Naive B cell (primary cell): ENCODE measurements around the gene HMCN2. TPM values are rescaled to one million over a fixed set of nuclear protein-coding genes. Genes with fewer than 3 reads are reported as not detected.

Experiments used
- ATAC-seq, 2 donors: fragments of 150-1000 bp; cut with Tn5 transposase; 2 replicates each; pipeline ENCODE4 v1.10.0; 2021; ENCODE audit warnings: low read depth in 2 of 2, mild to moderate bottlenecking in 2 of 2, moderate library complexity in 2 of 2
- DNase-seq: peaks from one replicate; pipeline ENCODE4 v3.0.0; 2022
- H3K27ac Mint-ChIP-seq, 6 donors: one replicate each; pipeline ENCODE4 v1.8.0; 2020 to 2022; ENCODE audit warnings: mild to moderate bottlenecking in 6 of 6, mixed read lengths in 6 of 6, moderate library complexity in 5 of 6, inconsistent platforms in 2 of 6
- H3K27me3 Mint-ChIP-seq, 3 donors: one replicate each; pipeline ENCODE4 v1.8.0; 2021 to 2022; ENCODE audit warnings: mixed read lengths in 3 of 3, mild to moderate bottlenecking in 1 of 3
- H3K36me3 Mint-ChIP-seq, 2 donors: one replicate each; pipeline ENCODE4 v1.8.0; 2020 to 2022; ENCODE audit warnings: mixed read lengths in 2 of 2, inconsistent platforms in 1 of 2, mild to moderate bottlenecking in 1 of 2
- H3K4me1 Mint-ChIP-seq, 3 donors: one replicate each; pipeline ENCODE4 v1.8.0; 2020 to 2022; ENCODE audit warnings: mixed read lengths in 3 of 3, inconsistent platforms in 1 of 3, mild to moderate bottlenecking in 1 of 3, moderate library complexity in 1 of 3
- H3K4me3 Mint-ChIP-seq, 8 donors: one replicate each; pipeline ENCODE4 v1.8.0; 2020 to 2022; ENCODE audit warnings: mild to moderate bottlenecking in 8 of 8, mixed read lengths in 8 of 8, moderate library complexity in 8 of 8, inconsistent platforms in 2 of 8
- H3K9me3 Mint-ChIP-seq, 7 donors: one replicate each; pipeline ENCODE4 v1.8.0; 2020 to 2022; ENCODE audit warnings: mixed read lengths in 7 of 7, mild to moderate bottlenecking in 5 of 7, inconsistent platforms in 2 of 7, moderate library complexity in 1 of 7
- polyA plus RNA-seq, 6 donors: library from polyadenylated mRNA; unstranded; fragments of 300-500 nt; fragmentation: Illumina TruSeq; gene quantifications; one replicate each; pipeline ENCODE4 v1.2.3, GENCODE V29; 2021; ENCODE audit warnings: low read depth in 6 of 6

Gene HMCN2
- polyA plus RNA-seq, 6 donors from 2014 or later: not detected

DNA sequence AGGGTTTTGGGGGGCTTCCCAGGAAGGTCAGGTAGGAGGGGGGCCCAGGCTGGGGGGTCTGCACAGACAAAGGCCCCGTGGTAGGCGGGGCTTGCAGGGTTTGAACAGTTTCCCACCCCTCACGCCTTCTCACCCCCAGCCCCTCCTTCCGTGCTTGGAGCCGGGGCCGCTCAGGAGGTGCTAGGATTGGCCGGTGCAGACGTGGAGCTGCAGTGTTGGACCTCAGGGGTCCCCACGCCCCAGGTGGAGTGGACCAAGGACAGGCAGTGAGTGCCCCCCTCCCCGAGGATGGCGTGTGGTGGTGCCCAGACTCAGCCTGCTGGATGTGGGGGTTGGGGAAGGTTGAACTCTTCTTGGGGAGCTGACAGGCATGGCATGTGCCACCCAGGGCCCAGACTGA, 83.8 kb downstream of the HMCN2 start:
- no peak for ATAC-seq
- no peak for DNase-seq
- H3K27ac Mint-ChIP-seq: peak overlapping the region in 1 of 6 donors; percentile 51
- no peaks in the 10 kb centered on the region for H3K9me3 Mint-ChIP-seq
- no peaks in the 10 kb centered on the region for H3K27me3 Mint-ChIP-seq
- H3K4me1 Mint-ChIP-seq: peaks cover 0 to 9% (median 0%) of the 10 kb centered on the region in 3 donors
- no peak overlapping the region for H3K4me3 Mint-ChIP-seq
- no peaks in the 10 kb centered on the region for H3K36me3 Mint-ChIP-seq

DNA sequence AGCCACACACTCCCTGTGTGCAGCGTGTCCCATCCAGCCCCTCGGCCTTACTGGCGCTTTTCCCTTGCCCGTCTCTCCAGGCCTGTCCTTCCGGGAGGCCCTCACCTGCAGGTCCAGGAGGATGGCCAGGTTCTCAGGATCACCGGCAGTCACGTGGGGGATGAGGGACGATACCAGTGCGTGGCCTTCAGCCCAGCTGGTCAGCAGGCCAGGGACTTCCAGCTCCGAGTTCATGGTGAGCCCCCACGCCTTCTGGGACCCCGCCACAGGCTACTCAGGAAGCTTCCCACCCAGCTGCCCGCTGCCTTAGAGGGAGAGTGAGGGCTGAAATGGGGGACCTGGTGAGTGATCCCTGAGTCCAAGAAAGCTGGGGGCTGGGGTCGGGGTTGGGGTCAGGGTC, 85.8 kb downstream of the HMCN2 start:
- peaks cover 0 to 9% (median 0%) of the 10 kb centered on the region in 3 donors for H3K4me1 Mint-ChIP-seq
- peaks cover 0 to 2% (median 0%) of the 10 kb centered on the region in 3 donors for H3K27me3 Mint-ChIP-seq
- no peaks in the 10 kb centered on the region for H3K36me3 Mint-ChIP-seq
- H3K4me3 Mint-ChIP-seq: no peak overlapping the region
- H3K9me3 Mint-ChIP-seq: no peaks in the 10 kb centered on the region
- DNase-seq (no peak), ATAC-seq (no peak)
- no peak overlapping the region for H3K27ac Mint-ChIP-seq

DNA sequence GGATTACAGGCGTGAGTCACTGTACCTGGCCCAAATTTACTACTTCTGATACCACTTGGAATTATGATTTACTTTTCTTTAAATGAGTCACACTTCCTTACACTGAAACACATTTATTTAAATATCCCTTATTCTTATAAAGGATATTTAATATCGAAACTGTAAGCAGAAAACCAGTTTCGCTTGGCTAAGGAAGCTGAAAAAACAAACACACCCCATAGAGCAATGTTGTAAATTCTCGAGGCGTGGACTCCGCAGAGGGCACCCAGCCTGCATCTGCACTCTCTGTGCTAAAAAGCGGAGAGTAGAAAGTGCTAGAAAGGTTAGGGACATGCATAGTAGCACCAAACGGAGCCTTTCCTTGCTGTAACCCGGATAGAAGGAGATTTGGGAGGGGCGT, 86.5 kb downstream of the HMCN2 start:
- no peaks in the 10 kb centered on the region for H3K9me3 Mint-ChIP-seq
- H3K36me3 Mint-ChIP-seq: no peaks in the 10 kb centered on the region
- H3K4me1 Mint-ChIP-seq: peaks cover 0 to 9% (median 0%) of the 10 kb centered on the region in 3 donors
- peak overlapping the region in 3 of 8 donors; percentile 29 to 42 (median 35) for H3K4me3 Mint-ChIP-seq
- H3K27me3 Mint-ChIP-seq: peaks cover 0 to 4% (median 0%) of the 10 kb centered on the region in 3 donors
- DNase-seq: no peak
- H3K27ac Mint-ChIP-seq: peak overlapping the region in 4 of 6 donors; percentile 69 to 86 (median 80)
- peak; percentile 65 to 69 for ATAC-seq

DNA sequence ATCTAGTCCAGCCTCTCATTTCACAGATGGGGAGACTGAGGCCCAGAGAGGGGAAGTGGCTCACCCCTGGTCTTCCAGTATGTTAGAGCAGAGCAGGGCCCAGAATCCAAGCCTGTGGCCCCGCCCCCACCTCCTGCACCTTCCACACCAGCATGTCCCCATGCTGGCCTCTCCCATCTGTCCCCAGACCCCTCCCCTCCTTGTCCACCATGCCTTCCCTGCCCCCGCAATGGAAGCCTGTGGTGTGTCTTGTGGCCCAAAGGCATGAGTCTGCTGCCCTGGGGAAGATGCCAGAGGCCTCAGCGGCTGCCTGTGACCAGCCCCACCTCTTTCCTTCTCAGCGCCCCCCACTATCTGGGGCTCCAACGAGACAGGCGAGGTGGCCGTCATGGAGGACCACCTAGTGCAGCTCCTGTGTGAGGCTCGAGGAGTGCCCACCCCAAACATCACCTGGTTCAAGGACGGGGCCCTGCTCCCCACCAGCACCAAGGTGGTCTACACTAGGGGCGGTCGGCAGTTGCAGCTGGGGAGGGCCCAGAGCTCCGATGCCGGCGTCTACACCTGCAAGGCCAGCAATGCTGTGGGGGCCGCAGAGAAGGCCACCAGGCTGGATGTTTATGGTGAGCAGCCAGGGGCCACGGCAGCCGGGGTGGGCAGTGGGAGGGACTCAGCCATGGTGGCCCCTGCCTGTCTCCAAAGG, 87.2 kb downstream of the HMCN2 start:
- H3K9me3 Mint-ChIP-seq: no peaks in the 10 kb centered on the region
- peak overlapping the region in 1 of 6 donors; percentile 86 for H3K27ac Mint-ChIP-seq
- H3K4me3 Mint-ChIP-seq: peak overlapping the region in 1 of 8 donors; percentile 12

DNA sequence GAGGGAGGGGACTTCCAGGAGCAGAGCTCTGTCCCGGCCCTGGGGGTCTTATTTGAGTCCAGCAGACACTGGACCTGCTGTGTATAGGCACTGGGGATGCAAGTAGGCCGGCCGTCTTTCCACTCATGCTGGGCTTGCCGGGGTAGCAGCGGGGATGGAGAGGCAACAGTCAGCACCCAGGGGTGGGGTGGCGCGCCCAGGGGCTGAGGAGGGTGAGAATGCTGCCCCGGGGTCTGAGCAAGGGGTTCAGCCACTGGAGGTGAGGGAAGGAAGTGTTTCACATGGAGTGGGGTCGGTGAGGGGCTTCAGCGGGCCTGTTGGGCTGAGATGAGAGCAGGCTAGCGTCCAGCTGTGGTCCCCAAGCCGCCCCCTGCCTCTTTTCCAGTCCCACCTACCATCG, 88.8 kb downstream of the HMCN2 start:
- peaks cover 0 to 22% (median 5%) of the 10 kb centered on the region in 3 donors for H3K4me1 Mint-ChIP-seq
- no peak overlapping the region for H3K4me3 Mint-ChIP-seq
- DNase-seq (no peak), ATAC-seq (no peak)
- no peaks in the 10 kb centered on the region for H3K36me3 Mint-ChIP-seq
- peaks cover 0 to 4% (median 0%) of the 10 kb centered on the region in 3 donors for H3K27me3 Mint-ChIP-seq
- no peak overlapping the region for H3K27ac Mint-ChIP-seq
- H3K9me3 Mint-ChIP-seq: no peaks in the 10 kb centered on the region

More for the DNA sequence above, 87.2 kb downstream of the HMCN2 start:
- ATAC-seq (no peak), DNase-seq (no peak)
- Mint-ChIP-seq H3K27me3 (peaks cover 0 to 4% (median 0%) of the 10 kb centered on the region in 3 donors), H3K36me3 (no peaks in the 10 kb centered on the region), H3K4me1 (peaks cover 0 to 9% (median 0%) of the 10 kb centered on the region in 3 donors)

DNA sequence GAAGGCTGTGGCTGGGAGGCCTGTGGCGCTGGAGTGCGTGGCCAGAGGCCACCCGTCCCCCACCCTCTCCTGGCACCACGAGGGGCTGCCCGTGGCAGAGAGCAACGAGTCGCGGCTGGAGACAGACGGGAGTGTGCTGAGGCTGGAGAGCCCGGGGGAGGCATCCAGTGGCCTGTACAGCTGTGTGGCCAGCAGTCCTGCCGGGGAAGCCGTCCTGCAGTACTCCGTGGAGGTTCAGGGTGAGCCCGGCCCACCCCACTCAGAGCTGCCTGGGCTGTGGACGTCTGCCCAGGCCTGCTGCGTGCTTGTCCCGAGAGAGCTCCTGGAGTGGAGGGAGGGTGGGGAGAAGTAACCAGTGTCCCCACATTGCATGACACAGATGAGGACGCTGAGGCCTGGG, 89.2 kb downstream of the HMCN2 start:
- no peak for ATAC-seq
- no peaks in the 10 kb centered on the region for H3K9me3 Mint-ChIP-seq
- H3K36me3 Mint-ChIP-seq: no peaks in the 10 kb centered on the region
- no peak overlapping the region for H3K4me3 Mint-ChIP-seq
- peaks cover 0 to 4% (median 0%) of the 10 kb centered on the region in 3 donors for H3K27me3 Mint-ChIP-seq
- DNase-seq: no peak
- peaks cover 0 to 22% (median 5%) of the 10 kb centered on the region in 3 donors for H3K4me1 Mint-ChIP-seq
- H3K27ac Mint-ChIP-seq: no peak overlapping the region

DNA sequence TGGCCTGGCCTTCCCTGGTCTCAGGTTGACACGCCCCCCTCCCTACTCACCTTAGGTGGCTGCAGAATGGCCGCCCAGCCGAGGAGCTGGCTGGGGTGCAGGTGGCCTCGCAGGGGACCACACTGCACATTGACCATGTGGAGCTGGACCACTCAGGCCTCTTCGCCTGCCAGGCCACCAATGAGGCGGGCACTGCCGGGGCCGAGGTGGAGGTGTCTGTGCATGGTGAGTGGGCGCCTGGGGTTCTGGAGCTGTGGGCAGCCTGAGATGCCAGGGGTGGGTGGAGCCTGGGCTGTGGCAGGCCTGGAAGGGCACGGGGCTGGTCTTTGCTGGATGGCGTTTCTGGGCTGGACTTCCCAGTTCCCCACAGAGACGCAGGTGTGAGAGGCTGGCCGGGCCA, 90.5 kb downstream of the HMCN2 start:
- Mint-ChIP-seq H3K27ac (no peak overlapping the region), H3K4me1 (peaks cover 0 to 22% (median 5%) of the 10 kb centered on the region in 3 donors), H3K36me3 (no peaks in the 10 kb centered on the region), H3K9me3 (peaks cover 0 to 4% (median 0%) of the 10 kb centered on the region in 7 donors), H3K4me3 (no peak overlapping the region), H3K27me3 (peaks cover 0 to 7% (median 4%) of the 10 kb centered on the region in 3 donors)
- DNase-seq (no peak), ATAC-seq (no peak)

DNA sequence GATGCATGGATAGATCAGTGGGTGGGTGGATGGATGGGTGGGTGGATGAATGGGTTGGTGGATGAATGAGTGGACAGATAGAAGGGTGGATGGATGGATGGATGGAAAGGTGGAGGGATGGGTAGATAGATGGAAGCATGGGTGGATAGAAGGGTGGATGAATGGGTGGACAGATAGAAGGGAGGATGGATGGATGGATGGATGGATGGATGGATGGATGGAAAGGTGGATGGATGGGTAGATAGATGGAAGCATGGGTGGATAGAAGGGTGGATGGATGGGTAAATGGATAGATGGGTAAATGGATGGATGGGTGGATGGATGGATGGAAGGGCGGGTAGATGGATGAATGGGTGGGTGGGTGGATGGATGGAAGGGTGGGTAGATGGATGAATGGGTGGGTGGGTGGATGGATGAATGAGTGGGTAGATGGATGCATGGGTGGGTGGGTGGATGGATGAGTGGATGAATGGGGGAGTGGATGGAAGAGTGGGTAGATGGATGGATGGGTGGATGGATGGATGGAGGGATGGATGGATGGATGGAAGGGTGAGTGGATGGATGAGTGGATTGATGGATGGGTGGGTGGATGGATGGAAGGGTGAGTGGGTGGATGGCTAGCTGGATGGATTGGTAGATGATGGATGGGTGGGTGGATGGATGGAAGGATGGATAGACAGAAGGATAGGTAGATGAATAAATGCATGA, 91.5 kb downstream of the HMCN2 start:
- Mint-ChIP-seq H3K36me3 (no peaks in the 10 kb centered on the region), H3K4me1 (peaks cover 0 to 18% (median 5%) of the 10 kb centered on the region in 3 donors), H3K27ac (no peak overlapping the region), H3K9me3 (peaks cover 0 to 5% (median 0%) of the 10 kb centered on the region in 7 donors), H3K4me3 (no peak overlapping the region), H3K27me3 (peaks cover 3 to 12% (median 4%) of the 10 kb centered on the region in 3 donors)
- DNase-seq (no peak), ATAC-seq (no peak)

DNA sequence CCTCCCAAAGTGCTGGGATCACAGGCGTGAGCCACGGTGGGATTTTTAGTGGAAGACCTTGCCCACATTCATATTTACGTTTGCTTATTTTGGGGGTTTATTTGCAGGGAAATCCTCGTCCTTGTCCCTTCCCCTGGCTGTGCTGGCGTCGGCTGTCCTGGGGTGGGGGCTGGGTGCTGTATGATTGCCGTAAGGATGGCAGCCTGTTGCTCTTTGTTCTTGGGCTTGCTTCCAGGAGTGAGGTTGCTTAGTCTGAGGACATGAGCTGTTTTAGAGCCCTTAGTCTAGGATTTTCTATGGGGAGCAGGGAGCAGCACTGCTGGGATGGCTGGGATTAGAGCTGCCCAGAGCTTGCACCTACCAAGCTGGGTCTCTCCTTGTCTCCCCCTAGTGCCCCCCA, 93.4 kb downstream of the HMCN2 start:
- no peak for ATAC-seq
- Mint-ChIP-seq H3K27me3 (peaks cover 4 to 14% (median 5%) of the 10 kb centered on the region in 3 donors), H3K4me3 (no peak overlapping the region), H3K9me3 (peaks cover 0 to 5% (median 0%) of the 10 kb centered on the region in 7 donors), H3K4me1 (peaks cover 0 to 12% (median 5%) of the 10 kb centered on the region in 3 donors), H3K36me3 (no peaks in the 10 kb centered on the region), H3K27ac (no peak overlapping the region)
- DNase-seq: no peak

DNA sequence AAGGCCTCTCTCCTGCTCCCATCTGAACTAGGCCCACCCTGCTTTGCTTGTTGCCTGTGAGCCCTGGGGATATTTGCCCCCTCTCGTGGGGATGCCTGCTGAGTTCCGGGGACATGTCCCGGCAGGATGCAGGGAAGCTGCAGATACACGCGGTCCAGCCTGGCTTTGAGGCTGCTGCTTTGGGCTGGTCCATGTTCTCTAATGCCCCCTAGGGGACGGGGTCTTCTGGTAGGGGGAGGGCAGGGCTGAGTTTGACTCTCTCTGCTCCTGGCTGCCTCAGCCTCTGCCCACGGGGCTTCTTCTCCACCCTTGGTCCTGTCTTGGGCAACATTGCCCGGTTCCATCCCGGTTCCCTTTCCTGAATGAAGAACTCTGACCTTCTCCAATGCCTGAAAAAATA, 94.3 kb downstream of the HMCN2 start:
- H3K9me3 Mint-ChIP-seq: peaks cover 0 to 5% (median 0%) of the 10 kb centered on the region in 7 donors
- no peak overlapping the region for H3K27ac Mint-ChIP-seq
- H3K4me1 Mint-ChIP-seq: peaks cover 0 to 12% (median 5%) of the 10 kb centered on the region in 3 donors
- H3K27me3 Mint-ChIP-seq: peaks cover 4 to 16% (median 5%) of the 10 kb centered on the region in 3 donors
- DNase-seq (no peak), ATAC-seq (no peak)
- H3K36me3 Mint-ChIP-seq: no peaks in the 10 kb centered on the region
- peak overlapping the region in 1 of 8 donors; percentile 66 for H3K4me3 Mint-ChIP-seq

DNA sequence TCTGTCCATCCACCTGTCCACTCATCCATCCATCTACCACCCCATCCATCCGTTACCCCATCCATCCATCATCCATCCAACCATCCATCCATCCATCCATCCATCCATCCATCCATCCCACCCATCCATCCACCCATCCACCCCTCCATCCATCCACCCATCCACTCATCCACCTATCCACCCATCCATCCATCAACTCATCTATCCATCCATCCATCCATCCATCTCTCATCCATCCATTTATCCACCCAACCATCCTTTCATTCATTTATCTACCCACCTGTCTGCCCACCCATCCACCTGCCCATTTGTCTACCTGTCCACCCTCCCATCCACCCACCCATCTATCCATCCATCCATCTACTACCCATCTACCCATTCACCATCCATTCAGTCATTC, 95.1 kb downstream of the HMCN2 start:
- DNase-seq: no peak
- Mint-ChIP-seq H3K4me1 (peaks cover 5 to 12% (median 5%) of the 10 kb centered on the region in 3 donors), H3K9me3 (peaks cover 0 to 5% (median 0%) of the 10 kb centered on the region in 7 donors), H3K27me3 (peaks cover 4 to 20% (median 5%) of the 10 kb centered on the region in 3 donors), H3K36me3 (no peaks in the 10 kb centered on the region), H3K27ac (peak overlapping the region in 1 of 6 donors; percentile 86), H3K4me3 (no peak overlapping the region)
- ATAC-seq: no peak

DNA sequence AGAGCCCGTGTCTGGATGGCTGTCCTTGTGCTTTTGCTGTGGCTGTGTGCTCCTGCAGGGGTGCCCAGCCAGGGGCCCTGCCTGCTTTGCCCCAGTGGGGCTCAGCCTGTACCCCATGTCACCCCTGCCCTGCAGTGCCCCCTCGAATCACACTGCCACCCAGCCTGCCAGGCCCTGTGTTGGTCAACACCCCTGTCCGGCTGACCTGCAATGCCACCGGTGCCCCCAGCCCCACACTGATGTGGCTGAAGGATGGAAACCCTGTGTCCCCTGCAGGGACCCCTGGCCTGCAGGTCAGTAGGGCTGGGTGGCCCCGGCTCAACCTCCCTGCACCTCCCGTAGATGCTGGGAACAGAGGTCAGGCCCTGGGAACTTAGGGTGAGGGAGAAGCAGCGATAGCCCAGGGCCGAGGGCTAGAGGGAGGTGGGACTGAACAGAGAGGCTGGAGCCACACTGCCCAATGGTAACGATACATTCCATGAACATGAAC, 96.4 kb downstream of the HMCN2 start:
- Mint-ChIP-seq H3K4me1 (peaks cover 5 to 12% (median 5%) of the 10 kb centered on the region in 3 donors), H3K36me3 (no peaks in the 10 kb centered on the region), H3K9me3 (peaks cover 0 to 5% (median 0%) of the 10 kb centered on the region in 7 donors), H3K27me3 (peaks cover 3 to 25% (median 11%) of the 10 kb centered on the region in 3 donors), H3K4me3 (no peak overlapping the region), H3K27ac (no peak overlapping the region)
- no peak for ATAC-seq
- DNase-seq: no peak

DNA sequence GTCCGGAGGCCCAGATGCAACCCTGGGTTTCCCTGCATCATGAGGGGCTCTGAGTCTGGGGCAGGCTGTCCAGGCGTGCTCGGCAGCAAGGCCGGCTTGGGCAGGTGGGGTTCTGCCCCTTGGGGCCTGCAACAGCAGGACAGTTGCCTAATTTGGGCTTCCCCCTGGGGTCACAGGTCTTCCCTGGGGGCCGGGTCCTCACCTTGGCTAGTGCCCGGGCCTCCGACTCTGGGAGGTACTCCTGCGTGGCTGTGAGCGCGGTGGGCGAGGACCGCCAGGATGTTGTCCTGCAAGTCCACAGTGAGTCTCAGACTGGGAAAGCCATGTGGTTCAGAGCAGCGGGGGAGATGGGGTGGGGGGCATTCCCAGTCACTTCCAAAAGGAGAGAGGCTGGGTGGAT, 97.1 kb downstream of the HMCN2 start:
- no peak overlapping the region for H3K4me3 Mint-ChIP-seq
- no peak overlapping the region for H3K27ac Mint-ChIP-seq
- peaks cover 5 to 12% (median 5%) of the 10 kb centered on the region in 3 donors for H3K4me1 Mint-ChIP-seq
- DNase-seq (no peak), ATAC-seq (no peak)
- no peaks in the 10 kb centered on the region for H3K36me3 Mint-ChIP-seq
- H3K9me3 Mint-ChIP-seq: peaks cover 0 to 5% (median 0%) of the 10 kb centered on the region in 7 donors
- peaks cover 5 to 32% (median 17%) of the 10 kb centered on the region in 3 donors for H3K27me3 Mint-ChIP-seq
